Epithelial cell of proximal tubule (primary cell): ENCODE results near the gene CRAMP1. TPM values are rescaled to one million over a fixed set of nuclear protein-coding genes. Genes with fewer than 3 reads are reported as not detected.

Experiments
- DNase-seq: peaks from one replicate; pipeline ENCODE4 v3.0.0-alpha.2; 2011; ENCODE audit warnings: low read depth
- H3K4me3 ChIP-seq: 2 replicates; pipeline ENCODE4 v1.5.1; 2011; ENCODE audit warnings: low read depth, mild to moderate bottlenecking, low read length
- CTCF ChIP-seq: conservative IDR thresholded peaks from 2 replicates; pipeline ENCODE4 v1.5.1; 2012; ENCODE audit warnings: low read depth, mild to moderate bottlenecking, low read length
- total RNA-seq: library from RNA; depleted of rRNA; stranded (reverse); fragments of >200 nt; gene quantifications from 2 replicates; pipeline ENCODE4 v1.2.3, GENCODE V29; 2015

Gene CRAMP1
- total RNA-seq, 1 donor from 2014 or later, result 6.9 TPM

DNA sequence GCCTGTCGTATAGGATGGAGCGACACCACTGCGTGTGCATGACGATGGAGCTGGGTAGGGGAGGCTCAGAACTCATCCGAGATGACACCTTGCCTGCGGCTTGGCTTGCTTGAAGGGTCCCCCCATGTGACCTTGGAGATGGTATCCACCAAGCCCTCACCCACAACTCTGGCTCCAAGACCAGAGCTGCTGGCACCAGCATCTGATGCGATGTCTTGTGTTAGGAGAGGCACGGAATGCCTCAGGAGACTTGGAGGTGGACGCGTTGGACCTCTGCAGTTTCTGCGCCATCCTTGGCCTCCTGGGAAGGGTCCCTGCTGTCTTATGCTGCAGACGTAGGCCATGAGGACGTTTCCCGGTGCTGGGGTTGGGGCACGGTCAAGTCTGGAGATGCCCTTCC, 7.8 kb downstream of the CRAMP1 start:
- TF ChIP-seq CTCF, result no peak
- no peak overlapping the region for H3K4me3 ChIP-seq
- DNase-seq, result no peak

DNA sequence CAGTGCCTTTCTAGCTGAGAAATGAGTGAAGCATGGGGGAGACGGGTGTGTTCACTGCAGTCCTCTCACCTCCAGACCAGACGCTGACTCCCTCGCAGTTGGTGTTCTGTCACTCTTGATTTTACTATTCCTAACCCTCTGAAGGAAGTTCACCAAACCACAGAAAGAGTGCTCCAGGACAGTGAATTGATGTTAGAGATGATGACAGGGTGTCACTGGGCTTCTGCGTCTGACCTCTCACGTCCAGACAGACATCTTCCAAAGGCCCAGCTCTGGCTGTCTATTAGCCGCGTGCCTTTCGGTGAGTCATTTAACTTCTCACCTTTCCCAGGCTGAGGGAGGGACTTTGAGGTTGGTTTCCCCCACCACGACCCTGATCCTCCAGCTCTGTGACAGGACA, 8.2 kb downstream of the CRAMP1 start:
- TF ChIP-seq CTCF, result no peak
- no peak for DNase-seq
- no peak overlapping the region for H3K4me3 ChIP-seq

GRCh38 chr16:1621851-1622250, 9.7 kb downstream of the CRAMP1 start:
- TF ChIP-seq CTCF, result no peak
- H3K4me3 ChIP-seq, result no peak overlapping the region
- DNase-seq, result no peak

DNA sequence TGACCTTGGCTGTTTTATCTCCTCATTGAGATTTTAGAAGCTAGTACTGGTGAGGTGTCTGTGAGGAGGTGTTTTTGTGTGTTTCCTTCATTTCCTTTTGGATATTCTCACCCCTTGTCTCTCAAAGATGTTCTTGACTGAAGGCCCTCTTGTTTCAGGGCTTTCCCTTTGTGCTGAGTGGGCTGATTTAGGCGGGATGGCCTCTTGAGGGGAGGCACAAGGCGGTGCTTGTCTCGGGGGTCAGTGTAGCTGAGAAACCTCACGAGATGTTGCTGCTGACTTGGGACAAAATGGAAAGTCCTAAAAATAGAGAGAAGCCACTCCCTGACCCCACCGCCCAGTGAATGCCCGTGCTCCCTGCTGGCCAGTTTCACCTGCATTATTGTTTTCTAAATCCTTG, 14.2 kb downstream of the CRAMP1 start:
- no peak for TF ChIP-seq CTCF
- DNase-seq, result no peak
- H3K4me3 ChIP-seq, result no peak overlapping the region

DNA sequence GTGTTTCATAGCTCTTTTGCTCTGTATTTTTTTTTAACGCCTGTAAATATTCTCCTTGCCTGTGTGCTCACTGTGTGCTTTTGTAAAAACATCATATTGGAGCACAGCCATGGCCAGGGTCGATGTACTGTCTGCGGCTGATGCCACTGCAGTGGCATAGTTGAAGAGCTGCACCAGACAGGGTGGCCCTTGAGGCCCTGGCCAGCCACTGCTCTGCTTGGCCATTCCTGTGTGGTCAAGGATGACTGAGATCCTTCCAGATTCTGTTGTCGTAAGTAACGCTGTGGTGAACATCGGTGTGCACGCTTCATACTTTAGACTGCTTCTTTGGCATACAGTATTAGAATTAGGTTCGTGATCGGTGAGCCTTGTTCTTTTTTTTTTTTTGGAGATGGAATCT, 14.6 kb downstream of the CRAMP1 start:
- no peak overlapping the region for H3K4me3 ChIP-seq
- no peak for TF ChIP-seq CTCF
- no peak for DNase-seq

- DNase-seq, result no peak
- H3K4me3 ChIP-seq, result no peak overlapping the region
- no peak for TF ChIP-seq CTCF
These were observed 18.5 kb downstream of the CRAMP1 start for GRCh38 chr16:1630450-1631213.

- TF ChIP-seq CTCF, result no peak
- DNase-seq, result no peak
- no peak overlapping the region for H3K4me3 ChIP-seq
These were observed 19.1 kb downstream of the CRAMP1 start for GRCh38 chr16:1631230-1631629.
